Stimulated activated CD4-positive, alpha-beta T cell treated with anti-CD3 and anti-CD28 coated beads, Interleukin-4, amount 100 ng/mL, for 4 hours (primary cell): Measurements from ENCODE around the gene ERMARD.

Experiments used
- DNase-seq, 2 experiments: peaks; one replicate each; pipeline ENCODE4 v3.0.0-alpha.2; 2020

ERMARD gene

GRCh38 chr6:169751242-169752073 lies at the start of gene ERMARD, which contains the start of gene DYNLT2:
Gene ERMARD (plus strand): TSS chr6:169751622. CDS start chr6:169751658, 36 bp downstream.
Gene DYNLT2 (minus strand): TSS chr6:169751572. CDS start chr6:169751458, 114 bp downstream.
- DNase-seq: peak; percentile 92 to 93

- DNase-seq: peak; percentile 99
Measured at GRCh38 chr6:169701954-169702839, 49.2 kb upstream of the ERMARD start, which contains the start of the genes C6orf120 and WDR27. Gene C6orf120 (plus strand): TSS chr6:169702126. CDS start chr6:169702460, 334 bp downstream. Gene WDR27 (minus strand): TSS chr6:169702029. CDS start chr6:169689005, 13,024 bp downstream.

GRCh38 chr6:169702840-169703246 lies 48.6 kb upstream of the ERMARD start:
- no peak for DNase-seq

- DNase-seq: no peak
Measured at GRCh38 chr6:169707772-169708171, 43.6 kb upstream of the ERMARD start.

- DNase-seq: no peak
Measured at GRCh38 chr6:169709293-169709692, 42.1 kb upstream of the ERMARD start.

GRCh38 chr6:169710009-169710408 lies 41.4 kb upstream of the ERMARD start:
- DNase-seq: no peak

- DNase-seq: no peak
Measured at GRCh38 chr6:169714178-169714577, 37.2 kb upstream of the ERMARD start.

- DNase-seq: no peak
Measured at GRCh38 chr6:169714595-169714994, 36.8 kb upstream of the ERMARD start.

- no peak for DNase-seq
Measured at GRCh38 chr6:169719117-169719516, 32.3 kb upstream of the ERMARD start.

- DNase-seq: no peak
Measured at GRCh38 chr6:169720207-169720855, 31.1 kb upstream of the ERMARD start.

- peak in 1 of 2 experiments; percentile 7 for DNase-seq
Measured at GRCh38 chr6:169722362-169723199, 28.8 kb upstream of the ERMARD start.

GRCh38 chr6:169723200-169723909 lies 28.1 kb upstream of the ERMARD start:
- peak; percentile 62 to 63 for DNase-seq

GRCh38 chr6:169723991-169724493 lies 27.4 kb upstream of the ERMARD start:
- DNase-seq: peak; percentile 19 to 55

- peak; percentile 73 to 84 for DNase-seq
Measured at GRCh38 chr6:169724494-169725124, 26.8 kb upstream of the ERMARD start, which contains the start of gene PHF10. Gene PHF10 (minus strand): TSS chr6:169724500. CDS start chr6:169723931, 569 bp downstream.

GRCh38 chr6:169725125-169726048 lies 26.0 kb upstream of the ERMARD start:
- peak; percentile 5 to 9 for DNase-seq

GRCh38 chr6:169726049-169726400 lies 25.4 kb upstream of the ERMARD start:
- DNase-seq: no peak

GRCh38 chr6:169726963-169727362 lies 24.5 kb upstream of the ERMARD start:
- no peak for DNase-seq

GRCh38 chr6:169729961-169730360 lies 21.5 kb upstream of the ERMARD start:
- no peak for DNase-seq
